IMR-90 (cell line): ENCODE measurements around the gene HMGA1.

Source experiments
- CEBPB ChIP-seq: IDR thresholded peaks from 2 replicates; pipeline ENCODE4 v1.6.1; 2012; ENCODE audit warnings: low read depth, low read length, improper control_type of control experiment
- CHD1 ChIP-seq: IDR thresholded peaks from 2 replicates; pipeline ENCODE4 v1.6.1; 2012; ENCODE audit warnings: low read depth, low read length, improper control_type of control experiment
- CTCF ChIP-seq: conservative IDR thresholded peaks from 2 replicates; pipeline ENCODE4 v1.5.1; 2012; ENCODE audit warnings: mild to moderate bottlenecking, low read depth, low read length, improper control_type of control experiment
- MAFK ChIP-seq: IDR thresholded peaks from 2 replicates; pipeline ENCODE4 v1.6.1; 2012; ENCODE audit warnings: low read depth, low read length, improper control_type of control experiment
- MXI1 ChIP-seq: IDR thresholded peaks from 2 replicates; pipeline ENCODE4 v1.6.1; 2012; ENCODE audit warnings: low read depth, mild to moderate bottlenecking, low read length, moderate library complexity, borderline replicate concordance
- NFE2L2 ChIP-seq: fragments of 150-350 bp; IDR thresholded peaks from 2 replicates; pipeline ENCODE4 v1.6.1; 2016; ENCODE audit warnings: low read depth, mild to moderate bottlenecking, low read length
- POLR2A ChIP-seq: IDR thresholded peaks from 2 replicates; pipeline ENCODE4 v1.6.1; 2012; ENCODE audit warnings: mild to moderate bottlenecking, low read depth, low read length
- RAD21 ChIP-seq: IDR thresholded peaks from 2 replicates; pipeline ENCODE4 v1.6.1; 2012; ENCODE audit warnings: low read length, improper control_type of control experiment
- RCOR1 ChIP-seq: IDR thresholded peaks from 2 replicates; pipeline ENCODE4 v1.6.1; 2012; ENCODE audit warnings: mild to moderate bottlenecking, low read length, improper control_type of control experiment; ENCODE audit not compliant: insufficient replicate concordance
- RFX5 ChIP-seq: IDR thresholded peaks from 2 replicates; pipeline ENCODE4 v1.8.0; 2012; ENCODE audit warnings: low read depth, mild to moderate bottlenecking, low read length, moderate library complexity
- SMC3 ChIP-seq: fragments of 150-350 bp; IDR thresholded peaks from 2 replicates; pipeline ENCODE4 v1.6.1; 2016; ENCODE audit warnings: low read depth, mild to moderate bottlenecking, antibody characterized with exemption, low read length, moderate library complexity
- TF ChIP-seq, protein P1 (sequence below): fragments of 150-350 bp; IDR thresholded peaks from 2 replicates; pipeline ENCODE4 v1.6.1; 2017; ENCODE audit warnings: mild to moderate bottlenecking, antibody characterized with exemption, low read length, low read depth
- TF ChIP-seq, protein P2 (sequence below): fragments of 150-350 bp; IDR thresholded peaks from 2 replicates; pipeline ENCODE4 v1.6.1; 2016; ENCODE audit warnings: low read depth, mild to moderate bottlenecking, low read length, moderate library complexity, borderline replicate concordance

GRCh38 chr6:34246563-34247391 is 10.1 kb downstream of the HMGA1 start:
- TF ChIP-seq CTCF: peak; percentile 51
- TF ChIP-seq SMC3: peak; percentile 29; the same call in 1 of the 2 replicates
- no peak for TF ChIP-seq MAFK
- peak; percentile 63 for TF ChIP-seq POLR2A
- no peak for TF ChIP-seq RFX5
- TF ChIP-seq NFE2L2: no peak
- TF ChIP-seq RAD21: peak; percentile 46
- no peak for TF ChIP-seq MXI1
- TF ChIP-seq RCOR1: no peak
- TF ChIP-seq CHD1: no peak
- TF ChIP-seq CEBPB: no peak
- TF ChIP-seq, protein P1, sequence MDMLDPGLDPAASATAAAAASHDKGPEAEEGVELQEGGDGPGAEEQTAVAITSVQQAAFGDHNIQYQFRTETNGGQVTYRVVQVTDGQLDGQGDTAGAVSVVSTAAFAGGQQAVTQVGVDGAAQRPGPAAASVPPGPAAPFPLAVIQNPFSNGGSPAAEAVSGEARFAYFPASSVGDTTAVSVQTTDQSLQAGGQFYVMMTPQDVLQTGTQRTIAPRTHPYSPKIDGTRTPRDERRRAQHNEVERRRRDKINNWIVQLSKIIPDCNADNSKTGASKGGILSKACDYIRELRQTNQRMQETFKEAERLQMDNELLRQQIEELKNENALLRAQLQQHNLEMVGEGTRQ: no peak
- TF ChIP-seq, protein P2, sequence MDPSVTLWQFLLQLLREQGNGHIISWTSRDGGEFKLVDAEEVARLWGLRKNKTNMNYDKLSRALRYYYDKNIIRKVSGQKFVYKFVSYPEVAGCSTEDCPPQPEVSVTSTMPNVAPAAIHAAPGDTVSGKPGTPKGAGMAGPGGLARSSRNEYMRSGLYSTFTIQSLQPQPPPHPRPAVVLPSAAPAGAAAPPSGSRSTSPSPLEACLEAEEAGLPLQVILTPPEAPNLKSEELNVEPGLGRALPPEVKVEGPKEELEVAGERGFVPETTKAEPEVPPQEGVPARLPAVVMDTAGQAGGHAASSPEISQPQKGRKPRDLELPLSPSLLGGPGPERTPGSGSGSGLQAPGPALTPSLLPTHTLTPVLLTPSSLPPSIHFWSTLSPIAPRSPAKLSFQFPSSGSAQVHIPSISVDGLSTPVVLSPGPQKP: no peak
